Uterus (tissue), 4 donors: Measurements from ENCODE around the gene STRBP. TPM values are rescaled to one million over a fixed set of nuclear protein-coding genes. Genes with fewer than 3 reads are reported as not detected.
"Not testable (repeated sequence)": the region's sequence is repeated elsewhere in the genome, so short reads cannot be mapped to it uniquely, and the experiment has no call there.

Experiments used
- DNase-seq, 2 donors: peaks; one replicate each; pipeline ENCODE4 v3.0.0-alpha.2; 2019 to 2020
- H3K27ac ChIP-seq, 2 donors: fragments of 200-600 bp; sonication (generic); 1 replicate in 1 of 2; 2 replicates in 1 of 2; pipeline ENCODE4 v1.5.1; 2016 to 2018
- H3K27me3 ChIP-seq, 2 donors: fragments of 200-600 bp; sonication (generic); one replicate each; pipeline ENCODE4 v1.5.1; 2018 to 2019; ENCODE audit warnings: control low read depth in 1 of 2
- H3K36me3 ChIP-seq, 2 donors: fragments of 200-600 bp; sonication (generic); one replicate each; pipeline ENCODE4 v1.5.1; 2019; ENCODE audit warnings: control low read depth in 1 of 2
- H3K4me1 ChIP-seq, 2 donors: fragments of 200-600 bp; sonication (generic); one replicate each; pipeline ENCODE4 v1.5.1; 2018 to 2019; ENCODE audit warnings: control low read depth in 1 of 2
- H3K4me3 ChIP-seq, 2 donors: fragments of 200-600 bp; sonication (generic); 1 replicate in 1 of 2; 2 replicates in 1 of 2; pipeline ENCODE4 v1.5.1; 2018 to 2019; ENCODE audit warnings: mild to moderate bottlenecking in 1 of 2
- H3K9me3 ChIP-seq, 2 donors: fragments of 200-600 bp; sonication (generic); one replicate each; pipeline ENCODE4 v1.5.1; 2019; ENCODE audit warnings: control low read depth in 1 of 2
- CTCF ChIP-seq, 4 experiments: fragments of 200-600 bp in 2 of 4; fragments of 450-650 bp in 2 of 4; sonication (generic) in 2 of 4; IDR thresholded peaks; one replicate each; pipeline ENCODE4 v1.5.1; 2016 to 2019; ENCODE audit warnings: antibody characterized with exemption in 4 of 4, mild to moderate bottlenecking in 2 of 4, moderate library complexity in 1 of 4
- POLR2A ChIP-seq, 2 donors: fragments of 450-650 bp; IDR thresholded peaks; one replicate each; pipeline ENCODE4 v1.6.1; 2016; ENCODE audit warnings: antibody characterized with exemption in 2 of 2, mild to moderate bottlenecking in 1 of 2, moderate library complexity in 1 of 2
- intact Hi-C: fragments of 100-400 bp; cut with DNase I; formaldehyde crosslinking; loops from one replicate; pipeline ENCODE4 v1.15.1; 2023; ENCODE audit warnings: low total_unique reads
- total RNA-seq, 4 donors: library from RNA; depleted of rRNA in 3 of 4; stranded (reverse); fragments of >200 nt in 3 of 4; gene quantifications; one replicate each; pipeline versions ENCODE4 v1.1.0 to v1.2.4, GENCODE V29; 2014 to 2023
- donor health status: DM: yes; HTN: yes; CAD: no.

Gene STRBP
- total RNA-seq, 4 donors from 2014 or later, result 3.3 to 28.2 (median 16.3) TPM

GRCh38 chr9:123187131-123187530 is 81.3 kb downstream of the STRBP start:
- TF ChIP-seq POLR2A (IDR thresholded peaks at IDR 0.05) (no peak), CTCF (IDR thresholded peaks at IDR 0.05) (no peak)

GRCh38 chr9:123186029-123186428 is 82.4 kb downstream of the STRBP start:
- H3K27me3 ChIP-seq, intact Hi-C loops, DNase-seq, H3K9me3 ChIP-seq, H3K27ac ChIP-seq, H3K36me3 ChIP-seq, H3K4me3 ChIP-seq, H3K4me1 ChIP-seq: not testable (repeated sequence)

More at GRCh38 chr9:123187131-123187530, 81.3 kb downstream of the STRBP start:
- H3K4me1 ChIP-seq, result no peaks in the 10 kb centered on the region
- no peaks in the 10 kb centered on the region for H3K9me3 ChIP-seq
- H3K36me3 ChIP-seq, result no peaks in the 10 kb centered on the region
- H3K27ac ChIP-seq, result no peak overlapping the region
- intact Hi-C loops, result no loop called here
- H3K27me3 ChIP-seq, result no peaks in the 10 kb centered on the region
- no peak for DNase-seq
- H3K4me3 ChIP-seq, result no peak overlapping the region

GRCh38 chr9:123176949-123177348 is 91.4 kb downstream of the STRBP start:
- no peaks in the 10 kb centered on the region for H3K36me3 ChIP-seq
- TF ChIP-seq POLR2A (IDR thresholded peaks at IDR 0.05) (no peak), CTCF (IDR thresholded peaks at IDR 0.05) (no peak)
- H3K9me3 ChIP-seq, result no peaks in the 10 kb centered on the region
- no peaks in the 10 kb centered on the region for H3K27me3 ChIP-seq
- no peak overlapping the region for H3K27ac ChIP-seq
- no peak overlapping the region for H3K4me3 ChIP-seq
- intact Hi-C loops, result no loop called here
- no peaks in the 10 kb centered on the region for H3K4me1 ChIP-seq
- DNase-seq, result no peak

GRCh38 chr9:123175854-123176629 is 92.3 kb downstream of the STRBP start:
- no peaks in the 10 kb centered on the region for H3K4me1 ChIP-seq
- H3K27me3 ChIP-seq, result no peaks in the 10 kb centered on the region
- TF ChIP-seq CTCF (IDR thresholded peaks at IDR 0.05), result no peak
- TF ChIP-seq POLR2A (IDR thresholded peaks at IDR 0.05), result no peak
- no peaks in the 10 kb centered on the region for H3K9me3 ChIP-seq
- no peak overlapping the region for H3K4me3 ChIP-seq
- no peak overlapping the region for H3K27ac ChIP-seq
- intact Hi-C loops, result no loop called here
- H3K36me3 ChIP-seq, result no peaks in the 10 kb centered on the region
- DNase-seq, result no peak

GRCh38 chr9:123174887-123175518 is 93.4 kb downstream of the STRBP start:
- intact Hi-C loops, result no loop called here
- H3K27me3 ChIP-seq, result no peaks in the 10 kb centered on the region
- DNase-seq, result no peak
- no peak overlapping the region for H3K4me3 ChIP-seq
- H3K27ac ChIP-seq, result no peak overlapping the region
- no peaks in the 10 kb centered on the region for H3K4me1 ChIP-seq
- no peaks in the 10 kb centered on the region for H3K36me3 ChIP-seq
- H3K9me3 ChIP-seq, result no peaks in the 10 kb centered on the region
- TF ChIP-seq CTCF (IDR thresholded peaks at IDR 0.05) (no peak), POLR2A (IDR thresholded peaks at IDR 0.05) (no peak)
